Endodermal cell (in vitro differentiated cells): Measurements from ENCODE around the gene PIGX. TPM values are rescaled to one million over a fixed set of nuclear protein-coding genes. Genes with fewer than 3 reads are reported as not detected.

Experiments
- DNase-seq: peaks from one replicate; pipeline ENCODE4 v3.0.0-alpha.2; 2017
- H3K27ac ChIP-seq: 2 replicates; pipeline ENCODE4 v1.5.1; 2013; ENCODE audit warnings: mild to moderate bottlenecking, low read depth, low read length, moderate library complexity
- H3K27me3 ChIP-seq: 2 replicates; pipeline ENCODE4 v1.6.1; 2013; ENCODE audit warnings: mild to moderate bottlenecking, low read length, moderate library complexity; ENCODE audit not compliant: insufficient read depth, control insufficient read depth, poor library complexity, severe bottlenecking
- H3K36me3 ChIP-seq: 2 replicates; pipeline ENCODE4 v1.7.0; 2013; ENCODE audit warnings: mild to moderate bottlenecking, low read length, moderate library complexity; ENCODE audit not compliant: control insufficient read depth, insufficient read depth
- H3K4me1 ChIP-seq: one replicate; pipeline ENCODE4 v1.7.0; 2013; ENCODE audit warnings: low read length; ENCODE audit not compliant: control insufficient read depth, insufficient read depth
- H3K4me3 ChIP-seq: 2 replicates; pipeline ENCODE4 v1.5.1; 2013; ENCODE audit warnings: mild to moderate bottlenecking, low read length, moderate library complexity
- H3K9ac ChIP-seq: 2 replicates; pipeline ENCODE4 v1.6.1; 2013; ENCODE audit warnings: mild to moderate bottlenecking, low read length, moderate library complexity; ENCODE audit not compliant: poor library complexity, severe bottlenecking; ENCODE audit errors: extremely low read depth
- H3K9me3 ChIP-seq: 2 replicates; pipeline ENCODE4 v1.6.1; 2013; ENCODE audit warnings: mild to moderate bottlenecking, low read length, moderate library complexity; ENCODE audit not compliant: control insufficient read depth
- H3K27ac Mint-ChIP-seq: 2 replicates; pipeline ENCODE4 v1.8.0; 2020; ENCODE audit warnings: mixed read lengths
- H3K27me3 Mint-ChIP-seq: 2 replicates; pipeline ENCODE4 v1.8.0; 2021; ENCODE audit warnings: mild to moderate bottlenecking, mixed read lengths; ENCODE audit not compliant: insufficient read depth
- H3K36me3 Mint-ChIP-seq: 2 replicates; pipeline ENCODE4 v1.8.0; 2020; ENCODE audit warnings: low read depth, mixed read lengths
- H3K4me1 Mint-ChIP-seq: 2 replicates; pipeline ENCODE4 v1.8.0; 2020; ENCODE audit warnings: mixed read lengths
- H3K4me3 Mint-ChIP-seq: 2 replicates; pipeline ENCODE4 v1.8.0; 2020; ENCODE audit warnings: mild to moderate bottlenecking, moderate library complexity, mixed read lengths
- H3K9me3 Mint-ChIP-seq: 2 replicates; pipeline ENCODE4 v1.8.0; 2020; ENCODE audit warnings: mild to moderate bottlenecking, mixed read lengths
- CTCF ChIP-seq: fragments of 200-600 bp; sonication (generic); conservative IDR thresholded peaks from 2 replicates; pipeline ENCODE4 v1.5.0; 2021; ENCODE audit warnings: antibody characterized with exemption, mild to moderate bottlenecking
- WGBS, 2 experiments: methylation state at CpG; one replicate each; pipeline versions ENCODE4 v1.1.5 to v1.1.7; 2013; ENCODE audit warnings: missing lambda C conversion rate in 2 of 2, mixed read lengths in 1 of 2; ENCODE audit not compliant: insufficient coverage in 1 of 2, insufficient read length in 1 of 2; 5-methylcytosine and 5-hydroxymethylcytosine counted together
- total RNA-seq, 2 donors: library from RNA; stranded (reverse); fragmentation: NEBNext Ultra II Directional in 1 of 2; extraction: Animal tissue kit (Norgen Biotek cat#: 25700) in 1 of 2; gene quantifications; 2 replicates in 1 of 2; 3 replicates in 1 of 2; pipeline ENCODE4 v1.2.1, GENCODE V29; 2021

The PIGX gene
- total RNA-seq, 2 donors from 2014 or later = 21.8 to 33.3 TPM

DNA sequence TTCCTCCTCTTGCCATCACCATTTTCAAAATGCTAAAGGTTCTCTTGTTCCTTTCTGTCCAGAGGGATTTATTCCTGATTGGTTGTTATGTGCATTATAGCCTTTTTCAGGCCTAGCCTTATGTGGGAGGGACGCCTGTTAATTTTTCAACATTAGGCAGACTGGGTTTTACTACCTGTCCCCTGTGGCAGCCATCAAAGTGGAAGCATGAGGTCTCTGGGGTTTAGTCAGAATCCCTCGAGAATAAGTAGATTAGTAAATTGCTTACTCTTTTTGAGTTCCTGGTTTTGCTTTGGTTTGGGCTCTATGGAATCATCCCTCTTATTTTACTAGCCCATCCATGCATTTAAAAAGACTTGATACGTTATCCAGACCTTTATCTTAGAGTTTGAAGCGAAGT is 59.9 kb downstream of the PIGX start:
- Histone ChIP-seq H3K4me3 (no peak overlapping the region), H3K4me1 (no peaks in the 10 kb centered on the region), H3K9ac (no peak overlapping the region), H3K27me3 (no peaks in the 10 kb centered on the region), H3K27ac (peak overlapping the region; percentile 30), H3K36me3 (peaks cover 11% of the 10 kb centered on the region), H3K9me3 (no peaks in the 10 kb centered on the region)
- no peak for DNase-seq
- Mint-ChIP-seq H3K36me3 (peaks cover 36% of the 10 kb centered on the region), H3K27me3 (no peaks in the 10 kb centered on the region), H3K4me1 (peaks cover 7% of the 10 kb centered on the region), H3K27ac (no peak overlapping the region), H3K9me3 (no peaks in the 10 kb centered on the region), H3K4me3 (no peak overlapping the region)
- 90 to 94% methylated on average over 3 to 4 of the region's 4 CpGs for WGBS, 2 experiments
- no peak for TF ChIP-seq CTCF

DNA sequence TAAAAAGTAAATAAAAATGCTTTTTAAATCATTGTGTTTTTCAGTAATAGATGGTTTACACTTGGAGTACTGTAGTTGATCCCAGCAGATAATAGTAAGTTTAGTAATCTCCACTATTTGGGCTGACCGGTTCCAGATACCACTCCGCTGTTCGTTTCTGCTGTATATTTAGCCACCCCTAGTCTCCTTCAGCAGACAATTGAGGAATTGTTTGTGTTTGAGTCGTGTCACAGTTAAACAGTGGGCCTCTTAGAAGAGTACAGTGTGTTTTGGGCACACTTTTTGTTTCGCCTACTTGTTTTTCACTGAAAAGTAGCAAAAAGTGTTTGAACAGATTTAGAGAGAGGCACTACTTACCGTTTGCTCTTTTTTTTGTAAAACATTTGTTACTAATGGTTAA is 60.7 kb downstream of the PIGX start:
- Mint-ChIP-seq H3K27me3 (no peaks in the 10 kb centered on the region), H3K36me3 (peaks cover 42% of the 10 kb centered on the region), H3K27ac (no peak overlapping the region), H3K4me1 (peaks cover 7% of the 10 kb centered on the region), H3K9me3 (no peaks in the 10 kb centered on the region), H3K4me3 (no peak overlapping the region)
- no peak for TF ChIP-seq CTCF
- DNase-seq = no peak
- WGBS, 2 experiments = 91 to 98% methylated on average over 5 to 6 of the region's 6 CpGs
- Histone ChIP-seq H3K9me3 (no peaks in the 10 kb centered on the region), H3K27ac (no peak overlapping the region), H3K4me3 (no peak overlapping the region), H3K9ac (no peak overlapping the region), H3K36me3 (peaks cover 15% of the 10 kb centered on the region), H3K4me1 (no peaks in the 10 kb centered on the region), H3K27me3 (no peaks in the 10 kb centered on the region)

- H3K27ac Mint-ChIP-seq = peak overlapping the region; percentile 48
- 89 to 97% methylated on average over 4 to 5 of the region's 5 CpGs for WGBS, 2 experiments
These were observed 62.1 kb downstream of the PIGX start for GRCh38 chr3:196774191-196774820.

More at GRCh38 chr3:196774191-196774820, 62.1 kb downstream of the PIGX start:
- H3K36me3 ChIP-seq = peaks cover 13% of the 10 kb centered on the region
- Mint-ChIP-seq H3K4me1 (peaks cover 7% of the 10 kb centered on the region), H3K4me3 (no peak overlapping the region), H3K36me3 (peaks cover 43% of the 10 kb centered on the region), H3K9me3 (peaks cover 3% of the 10 kb centered on the region), H3K27me3 (no peaks in the 10 kb centered on the region)
- H3K27ac ChIP-seq = no peak overlapping the region
- no peaks in the 10 kb centered on the region for H3K4me1 ChIP-seq
- H3K4me3 ChIP-seq = no peak overlapping the region
- no peak for TF ChIP-seq CTCF
- no peak overlapping the region for H3K9ac ChIP-seq
- H3K9me3 ChIP-seq = peaks cover 10% of the 10 kb centered on the region
- DNase-seq = no peak
- no peaks in the 10 kb centered on the region for H3K27me3 ChIP-seq
